DND-41 (cell line): ENCODE data around the gene DOCK4.

Experiments
- ATAC-seq: fragments of 200-7000 bp; cut with Tn5 transposase; 3 replicates; pipeline ENCODE4 v1.9.1; 2021; ENCODE audit warnings: low read depth; ENCODE audit not compliant: insufficient read depth
- DNase-seq: peaks from one replicate; pipeline ENCODE4 v3.0.0-alpha.2; 2020
- H2AFZ ChIP-seq: 2 replicates; pipeline ENCODE4 v1.6.0; 2012; ENCODE audit warnings: low read depth, low read length
- H3K27ac ChIP-seq: 2 replicates; pipeline ENCODE4 v1.5.1; 2012; ENCODE audit warnings: low read length, inconsistent platforms
- H3K27me3 ChIP-seq: fragments of 200-600 bp; sonication (generic); 2 replicates; pipeline ENCODE4 v1.6.0; 2012; ENCODE audit warnings: low read length, mild to moderate bottlenecking, inconsistent platforms; ENCODE audit not compliant: insufficient read depth, poor library complexity
- H3K36me3 ChIP-seq: 2 replicates; pipeline ENCODE4 v1.5.1; 2012; ENCODE audit warnings: low read length, inconsistent platforms; ENCODE audit not compliant: insufficient read depth
- H3K4me1 ChIP-seq: 2 replicates; pipeline ENCODE4 v1.5.1; 2012; ENCODE audit warnings: mild to moderate bottlenecking, low read length; ENCODE audit not compliant: insufficient read depth
- H3K4me2 ChIP-seq: 2 replicates; pipeline ENCODE4 v1.6.0; 2012; ENCODE audit warnings: mild to moderate bottlenecking, moderate library complexity, low read length, inconsistent platforms; ENCODE audit not compliant: insufficient read depth
- H3K4me3 ChIP-seq, 2 experiments: fragments of 200-600 bp in 1 of 2; shearing (Covaris generic) in 1 of 2; 2 replicates each; pipeline ENCODE4 v1.5.1; 2012 to 2016; ENCODE audit warnings: inconsistent platforms in 2 of 2, low read length in 2 of 2, mild to moderate bottlenecking in 2 of 2, low read depth in 1 of 2, moderate library complexity in 1 of 2
- H3K79me2 ChIP-seq: 2 replicates; pipeline ENCODE4 v1.6.0; 2012; ENCODE audit warnings: low read length, inconsistent platforms; ENCODE audit not compliant: insufficient read depth
- H3K9ac ChIP-seq: 2 replicates; pipeline ENCODE4 v1.6.0; 2012; ENCODE audit warnings: low read depth, mild to moderate bottlenecking, inconsistent platforms, low read length, moderate library complexity
- H3K9me3 ChIP-seq: 2 replicates; pipeline ENCODE4 v1.5.1; 2012; ENCODE audit warnings: low read length, moderate library complexity, mild to moderate bottlenecking, inconsistent platforms; ENCODE audit not compliant: insufficient read depth, severe bottlenecking
- H4K20me1 ChIP-seq: 2 replicates; pipeline ENCODE4 v1.6.0; 2012; ENCODE audit warnings: low read length; ENCODE audit not compliant: insufficient read depth
- CTCF ChIP-seq: IDR thresholded peaks from 2 replicates; pipeline ENCODE4 v1.5.1; 2012; ENCODE audit warnings: borderline replicate concordance, low read length, moderate library complexity, mild to moderate bottlenecking; ENCODE audit not compliant: poor library complexity, severe bottlenecking; ENCODE audit errors: extremely low read depth
- EZH2 ChIP-seq: IDR thresholded peaks from 3 replicates; pipeline ENCODE4 v1.6.1; 2012; ENCODE audit warnings: borderline replicate concordance, low read depth, mild to moderate bottlenecking, moderate library complexity, low read length, inconsistent platforms; ENCODE audit not compliant: severe bottlenecking

The DOCK4 gene

DNA sequence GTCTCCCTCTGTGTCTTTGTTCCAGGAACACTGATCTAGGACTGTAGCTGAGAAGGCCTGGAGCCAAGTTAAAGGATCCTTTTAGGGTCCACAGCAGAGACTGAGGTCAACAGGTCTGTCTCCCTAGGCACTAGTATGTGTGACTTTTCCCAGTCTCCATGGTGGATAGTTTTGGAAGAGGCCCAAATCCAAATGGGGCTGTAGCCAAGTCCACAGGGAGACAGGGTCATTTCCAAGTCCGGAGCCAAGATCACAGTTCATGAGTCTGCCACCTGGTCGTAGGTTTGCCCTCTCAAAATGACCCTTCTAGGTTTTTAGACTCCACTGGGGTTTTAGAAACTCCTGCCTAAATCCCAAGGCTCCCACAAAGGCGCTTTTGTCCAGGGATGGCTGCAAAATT, 17.1 kb upstream of the DOCK4 start:
- H3K27me3 ChIP-seq, result no peaks in the 10 kb centered on the region
- no peak overlapping the region for H3K27ac ChIP-seq
- TF ChIP-seq EZH2 (no peak), CTCF (no peak)
- no peak overlapping the region for H3K9ac ChIP-seq
- no peaks in the 10 kb centered on the region for H3K4me1 ChIP-seq
- H3K4me2 ChIP-seq, result no peak overlapping the region
- peaks cover 2% of the 10 kb centered on the region; the same call in 1 of the 2 replicates for H3K36me3 ChIP-seq
- no peaks in the 10 kb centered on the region for H3K9me3 ChIP-seq
- peaks cover 64% of the 10 kb centered on the region for H3K79me2 ChIP-seq
- H2AFZ ChIP-seq, result no peak overlapping the region
- DNase-seq (no peak), ATAC-seq (no peak)
- H3K4me3 ChIP-seq, result no peak overlapping the region
- 0 out of 2 replicates have a peak, but pooled peaks cover 11% of the 10 kb centered on the region for H4K20me1 ChIP-seq

DNA sequence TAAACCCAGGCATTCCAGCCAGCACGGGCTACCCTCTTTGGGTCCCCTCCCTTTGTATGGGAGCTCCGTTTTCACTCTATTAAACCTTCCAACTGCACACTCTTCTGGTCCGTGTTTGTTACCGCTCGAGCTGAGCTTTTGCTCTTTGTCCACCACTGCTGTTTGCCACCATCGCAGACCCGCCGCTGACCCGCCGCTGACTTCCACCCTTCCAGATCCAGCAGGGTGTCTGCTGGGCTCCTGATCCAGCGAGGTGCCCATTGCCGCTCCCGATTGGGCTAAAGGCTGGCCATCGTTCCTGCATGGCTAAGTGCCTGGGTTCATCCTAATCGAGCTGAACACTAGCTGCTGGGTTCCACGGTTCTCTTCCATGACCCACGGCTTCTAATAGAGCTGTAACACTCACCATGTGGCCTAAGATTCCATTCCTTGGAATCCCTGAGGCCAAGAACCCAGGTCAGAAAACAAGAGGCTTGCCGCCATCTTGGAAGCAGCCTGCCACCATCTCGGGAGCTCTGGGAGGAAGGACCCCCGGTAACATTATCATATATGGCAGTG, 14.8 kb upstream of the DOCK4 start:
- Histone ChIP-seq H3K79me2 (peaks cover 71% of the 10 kb centered on the region), H3K4me2 (no peak overlapping the region), H3K4me1 (no peaks in the 10 kb centered on the region), H3K27ac (no peak overlapping the region), H3K27me3 (no peaks in the 10 kb centered on the region), H3K9ac (no peak overlapping the region), H3K4me3 (no peak overlapping the region), H2AFZ (no peak overlapping the region), H4K20me1 (peaks cover 11% of the 10 kb centered on the region; the same call in 1 of the 2 replicates), H3K9me3 (no peaks in the 10 kb centered on the region), H3K36me3 (peaks cover 2% of the 10 kb centered on the region; the same call in 1 of the 2 replicates)
- ATAC-seq (no peak), DNase-seq (no peak)
- TF ChIP-seq CTCF (no peak), EZH2 (no peak)

- ATAC-seq (no peak), DNase-seq (no peak)
- Histone ChIP-seq H3K27me3 (no peaks in the 10 kb centered on the region), H3K27ac (no peak overlapping the region), H3K4me3 (no peak overlapping the region), H4K20me1 (peaks cover 31% of the 10 kb centered on the region), H3K4me2 (no peak overlapping the region), H3K9me3 (no peaks in the 10 kb centered on the region), H2AFZ (no peak overlapping the region), H3K36me3 (no peaks in the 10 kb centered on the region), H3K9ac (no peak overlapping the region), H3K4me1 (no peaks in the 10 kb centered on the region), H3K79me2 (peaks cover 82% of the 10 kb centered on the region)
- no peak for TF ChIP-seq EZH2
- TF ChIP-seq CTCF, result no peak
Observed at GRCh38 chr7:112215787-112216186, 9.6 kb upstream of the DOCK4 start.

DNA sequence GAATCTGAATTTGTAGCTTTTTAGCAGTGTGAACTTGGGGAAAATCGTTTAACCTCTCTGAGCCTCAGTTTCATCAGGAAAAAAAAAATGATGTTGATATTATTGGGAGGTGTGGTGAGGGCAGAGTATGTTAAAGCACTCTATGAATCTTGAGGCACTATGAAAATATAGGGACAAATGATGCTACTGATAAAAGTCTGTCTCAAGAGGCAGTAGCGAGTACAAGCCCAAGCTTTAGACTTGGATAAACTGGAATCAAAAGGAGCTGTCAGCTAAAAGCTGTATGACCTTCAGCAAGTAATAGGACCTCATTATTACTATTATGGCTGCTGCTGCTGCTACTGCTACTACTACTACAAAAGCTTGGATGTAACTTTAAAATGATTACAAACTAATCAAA, 8.7 kb upstream of the DOCK4 start:
- no peaks in the 10 kb centered on the region for H3K36me3 ChIP-seq
- H3K79me2 ChIP-seq, result peaks cover 87% of the 10 kb centered on the region
- DNase-seq (no peak), ATAC-seq (no peak)
- H4K20me1 ChIP-seq, result peaks cover 31% of the 10 kb centered on the region
- no peak overlapping the region for H3K9ac ChIP-seq
- H3K27me3 ChIP-seq, result no peaks in the 10 kb centered on the region
- no peak overlapping the region for H3K4me3 ChIP-seq
- H2AFZ ChIP-seq, result no peak overlapping the region
- H3K4me2 ChIP-seq, result no peak overlapping the region
- no peak overlapping the region for H3K27ac ChIP-seq
- H3K9me3 ChIP-seq, result no peaks in the 10 kb centered on the region
- no peak for TF ChIP-seq CTCF
- TF ChIP-seq EZH2, result no peak
- H3K4me1 ChIP-seq, result no peaks in the 10 kb centered on the region
